AG10803 (cell line): Measurements from ENCODE around the gene AHI1.
A peak's percentile ranks its signal among the peaks of the same experiment; 100 is the strongest.
"Not testable (repeated sequence)": the region's sequence is repeated elsewhere in the genome, so short reads cannot be mapped to it uniquely, and the experiment has no call there.

Experiments
- DNase-seq: peaks from one replicate; pipeline ENCODE4 v3.0.0; 2010; ENCODE audit warnings: low read depth
- H3K4me3 ChIP-seq: 2 replicates; pipeline ENCODE4 v1.5.1; 2011; ENCODE audit warnings: mild to moderate bottlenecking, low read length, control low read depth
- CTCF ChIP-seq: conservative IDR thresholded peaks from 2 replicates; pipeline ENCODE4 v1.5.1; 2011; ENCODE audit warnings: mild to moderate bottlenecking, low read length, control low read depth, inconsistent platforms

The AHI1 gene

DNA sequence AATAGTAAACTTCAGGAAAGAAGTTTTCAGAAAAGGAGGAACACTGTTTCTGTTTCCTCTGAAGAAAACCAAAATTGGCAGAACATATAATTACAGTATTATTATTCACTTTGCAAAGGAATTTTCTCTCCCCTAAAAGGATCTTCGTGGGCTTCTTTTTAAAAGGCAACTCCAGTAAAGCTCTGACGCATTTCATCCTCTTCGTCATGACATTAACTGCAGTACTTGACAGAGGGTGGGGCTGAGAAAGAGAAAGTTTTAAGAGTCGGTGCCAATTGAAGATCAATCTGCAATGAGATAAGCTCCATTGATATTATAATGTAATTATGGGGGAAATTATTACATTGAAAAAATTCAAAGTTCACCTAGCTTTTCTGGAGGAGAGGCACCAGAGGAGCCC is 240.7 kb downstream of the AHI1 start:
- TF ChIP-seq CTCF = no peak
- H3K4me3 ChIP-seq = no peak overlapping the region
- no peak for DNase-seq

GRCh38 chr6:135254471-135254870 is 243.1 kb downstream of the AHI1 start:
- no peak for TF ChIP-seq CTCF
- no peak for DNase-seq
- no peak overlapping the region for H3K4me3 ChIP-seq

- no peak for TF ChIP-seq CTCF
- H3K4me3 ChIP-seq = no peak overlapping the region
- peak; percentile 28 for DNase-seq
These were observed 245.8 kb downstream of the AHI1 start for GRCh38 chr6:135251498-135252441.

DNA sequence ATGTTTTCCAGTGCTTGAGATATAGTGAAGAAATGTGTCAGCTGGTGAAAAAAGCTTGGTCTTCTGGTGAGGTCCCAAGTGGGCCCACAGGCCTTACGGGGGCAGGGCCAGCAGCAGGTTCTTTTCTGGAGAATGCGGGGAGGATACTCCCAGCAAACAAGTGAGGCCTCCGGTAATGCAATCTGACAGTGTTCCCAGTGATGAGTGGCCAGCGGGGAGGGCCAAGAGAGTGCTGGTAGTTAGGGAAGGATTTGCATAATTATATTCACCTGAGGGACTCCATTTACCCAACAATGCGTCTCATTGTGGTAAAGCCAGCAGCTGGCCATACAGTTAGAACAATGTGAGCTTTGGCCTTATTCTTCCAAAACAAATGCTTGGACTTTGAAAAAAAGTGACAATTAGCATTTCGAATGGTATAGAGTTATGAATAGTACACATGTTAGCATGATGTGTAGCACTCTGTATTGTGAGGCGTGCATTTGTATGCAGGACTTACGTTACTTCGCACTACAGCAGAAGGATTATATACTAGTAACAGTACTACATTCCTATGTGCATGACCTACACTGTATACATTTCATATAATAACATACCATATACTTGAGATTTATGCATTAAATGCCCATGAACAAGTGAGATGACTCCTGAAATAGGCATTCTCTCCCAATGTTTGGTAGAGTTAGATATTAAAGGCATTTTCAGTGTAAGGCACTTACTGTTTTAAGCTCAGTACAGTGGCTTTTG is 246.6 kb downstream of the AHI1 start:
- no peak for TF ChIP-seq CTCF
- no peak overlapping the region for H3K4me3 ChIP-seq
- DNase-seq = no peak

DNA sequence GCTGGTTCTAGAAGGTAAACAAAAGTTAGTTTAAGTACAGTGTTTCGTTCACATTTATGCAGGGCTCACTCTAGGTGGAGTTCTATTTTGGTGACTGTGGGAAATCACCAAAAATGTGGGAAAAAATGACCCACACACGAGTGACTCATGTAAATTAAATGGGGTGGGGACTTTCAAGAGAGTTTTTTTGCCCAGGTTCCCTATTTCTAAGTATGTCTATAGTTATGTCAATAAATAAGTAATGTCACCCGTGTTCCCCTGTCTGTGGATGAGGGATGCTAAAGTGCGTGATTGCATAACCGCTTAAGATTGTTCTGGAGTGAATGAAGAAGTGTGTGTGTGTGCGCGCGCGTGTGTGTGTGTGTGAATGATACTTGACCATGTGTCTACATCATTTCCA is 247.3 kb downstream of the AHI1 start:
- no peak for DNase-seq
- no peak overlapping the region for H3K4me3 ChIP-seq
- no peak for TF ChIP-seq CTCF

- H3K4me3 ChIP-seq, DNase-seq: not testable (repeated sequence)
These were observed 251.0 kb downstream of the AHI1 start for GRCh38 chr6:135246412-135247012.

GRCh38 chr6:135244805-135245204 is 252.7 kb downstream of the AHI1 start:
- DNase-seq = no peak
- no peak for TF ChIP-seq CTCF
- no peak overlapping the region for H3K4me3 ChIP-seq
